Measurements from ENCODE around the gene BRICD5.

Gene BRICD5

GRCh38 chr16:2234813-2235170 is 24.1 kb upstream of the BRICD5 start:
- no peaks in the 10 kb centered on the region for H3K4me1 Mint-ChIP-seq
- no peak overlapping the region for H3K4me3 Mint-ChIP-seq
- H3K27ac Mint-ChIP-seq (ENCODE audit: low read depth) = no peak overlapping the region
- no peaks in the 10 kb centered on the region for H3K9me3 Mint-ChIP-seq
- no peaks in the 10 kb centered on the region for H3K27me3 Mint-ChIP-seq
- ATAC-seq (replicated peaks; ENCODE audit: extremely low read depth, poor library complexity, severe bottlenecking) (no peak), DNase-seq (ENCODE audit: low spot score in 2 of 2) (no peak)
- peaks cover 8% of the 10 kb centered on the region for H3K36me3 Mint-ChIP-seq (ENCODE audit: insufficient read depth)

DNA sequence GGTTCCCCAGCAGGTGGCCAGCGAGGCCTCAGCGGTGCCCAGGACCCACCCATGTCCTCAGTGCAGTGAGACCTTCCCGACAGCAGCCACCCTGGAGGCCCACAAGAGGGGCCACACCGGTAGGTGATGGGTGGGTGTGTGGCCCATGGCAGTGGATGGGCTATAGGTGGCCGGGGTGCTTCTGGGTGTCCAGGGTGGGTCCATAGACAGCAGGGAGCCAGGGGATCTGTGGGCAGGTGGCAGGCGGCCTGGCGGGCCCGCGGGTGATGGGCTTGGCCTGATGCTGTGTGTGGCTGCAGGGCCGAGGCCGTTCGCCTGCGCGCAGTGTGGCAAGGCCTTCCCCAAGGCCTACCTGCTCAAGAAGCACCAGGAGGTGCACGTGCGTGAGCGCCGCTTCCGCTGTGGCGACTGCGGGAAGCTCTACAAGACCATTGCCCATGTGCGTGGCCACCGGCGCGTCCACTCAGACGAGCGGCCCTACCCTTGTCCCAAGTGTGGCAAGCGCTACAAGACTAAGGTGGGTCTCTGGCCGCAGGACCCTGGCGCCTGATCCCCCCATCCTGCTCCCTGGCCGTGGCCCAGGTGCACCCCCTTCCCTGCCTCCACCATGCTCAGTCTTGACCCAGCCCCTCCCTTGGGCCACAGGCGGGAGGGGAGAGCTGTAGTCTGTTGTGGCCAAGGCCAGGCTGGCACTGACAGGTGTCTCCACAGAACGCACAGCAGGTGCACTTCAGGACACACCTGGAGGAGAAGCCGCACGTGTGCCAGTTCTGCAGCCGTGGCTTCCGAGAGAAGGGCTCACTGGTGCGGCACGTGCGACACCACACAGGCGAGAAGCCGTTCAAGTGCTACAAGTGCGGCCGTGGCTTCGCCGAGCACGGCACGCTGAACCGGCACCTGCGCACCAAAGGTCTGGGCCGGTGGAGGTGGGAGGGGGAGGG is 23.5 kb upstream of the BRICD5 start:
- Mint-ChIP-seq H3K4me3 (no peak overlapping the region), H3K27ac (ENCODE audit: low read depth) (no peak overlapping the region)

DNA sequence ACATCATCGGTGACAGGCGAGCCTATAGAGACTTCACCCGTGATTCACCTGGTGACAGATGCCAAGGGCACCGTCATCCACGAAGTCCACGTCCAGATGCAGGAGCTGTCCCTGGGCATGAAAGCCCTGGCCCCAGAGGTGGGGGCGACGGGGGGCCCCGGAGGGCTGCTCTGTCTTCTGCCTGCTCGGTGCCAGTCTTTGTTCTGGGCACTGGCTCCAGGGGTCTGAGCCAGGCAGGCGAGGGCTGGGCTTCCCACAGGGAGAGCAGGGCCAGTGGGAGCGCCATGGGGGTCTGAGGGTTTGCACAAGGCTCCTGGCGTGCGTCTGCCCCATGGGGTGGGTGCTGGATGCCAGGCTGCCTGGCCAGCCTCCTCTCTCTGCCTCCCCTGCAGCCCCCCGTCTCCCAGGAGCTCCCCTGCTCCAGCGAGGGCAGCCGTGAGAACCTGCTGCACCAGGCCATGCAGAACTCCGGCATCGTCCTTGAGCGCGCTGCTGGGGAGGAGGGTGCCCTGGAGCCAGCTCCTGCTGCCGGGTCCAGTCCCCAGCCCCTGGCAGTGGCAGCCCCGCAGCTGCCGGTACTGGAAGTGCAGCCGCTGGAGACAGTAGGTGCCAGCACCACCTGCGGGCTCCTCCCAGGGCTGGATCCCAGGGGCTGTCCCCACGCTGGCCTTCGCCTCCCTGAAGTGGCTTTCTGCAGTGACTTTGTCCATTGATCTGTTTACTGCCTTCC is 22.5 kb upstream of the BRICD5 start:
- Mint-ChIP-seq H3K4me1 (no peaks in the 10 kb centered on the region), H3K27me3 (no peaks in the 10 kb centered on the region), H3K36me3 (ENCODE audit: insufficient read depth) (peaks cover 7% of the 10 kb centered on the region), H3K4me3 (no peak overlapping the region), H3K27ac (ENCODE audit: low read depth) (no peak overlapping the region), H3K9me3 (no peaks in the 10 kb centered on the region)
- DNase-seq (ENCODE audit: low spot score in 2 of 2) (no peak), ATAC-seq (replicated peaks; ENCODE audit: extremely low read depth, poor library complexity, severe bottlenecking) (no peak)

More for the DNA sequence above, 23.5 kb upstream of the BRICD5 start:
- Mint-ChIP-seq H3K9me3 (no peaks in the 10 kb centered on the region), H3K36me3 (ENCODE audit: insufficient read depth) (peaks cover 7% of the 10 kb centered on the region), H3K4me1 (no peaks in the 10 kb centered on the region), H3K27me3 (no peaks in the 10 kb centered on the region)
- ATAC-seq (replicated peaks; ENCODE audit: extremely low read depth, poor library complexity, severe bottlenecking) = no peak
- DNase-seq (ENCODE audit: low spot score in 2 of 2) = no peak

- ATAC-seq (replicated peaks; ENCODE audit: extremely low read depth, poor library complexity, severe bottlenecking) (no peak), DNase-seq (ENCODE audit: low spot score in 2 of 2) (no peak)
- Mint-ChIP-seq H3K9me3 (no peaks in the 10 kb centered on the region), H3K4me3 (no peak overlapping the region), H3K27ac (ENCODE audit: low read depth) (no peak overlapping the region), H3K4me1 (no peaks in the 10 kb centered on the region), H3K27me3 (no peaks in the 10 kb centered on the region), H3K36me3 (ENCODE audit: insufficient read depth) (peaks cover 7% of the 10 kb centered on the region)
Observed at GRCh38 chr16:2232094-2232990, 21.7 kb upstream of the BRICD5 start.

DNA sequence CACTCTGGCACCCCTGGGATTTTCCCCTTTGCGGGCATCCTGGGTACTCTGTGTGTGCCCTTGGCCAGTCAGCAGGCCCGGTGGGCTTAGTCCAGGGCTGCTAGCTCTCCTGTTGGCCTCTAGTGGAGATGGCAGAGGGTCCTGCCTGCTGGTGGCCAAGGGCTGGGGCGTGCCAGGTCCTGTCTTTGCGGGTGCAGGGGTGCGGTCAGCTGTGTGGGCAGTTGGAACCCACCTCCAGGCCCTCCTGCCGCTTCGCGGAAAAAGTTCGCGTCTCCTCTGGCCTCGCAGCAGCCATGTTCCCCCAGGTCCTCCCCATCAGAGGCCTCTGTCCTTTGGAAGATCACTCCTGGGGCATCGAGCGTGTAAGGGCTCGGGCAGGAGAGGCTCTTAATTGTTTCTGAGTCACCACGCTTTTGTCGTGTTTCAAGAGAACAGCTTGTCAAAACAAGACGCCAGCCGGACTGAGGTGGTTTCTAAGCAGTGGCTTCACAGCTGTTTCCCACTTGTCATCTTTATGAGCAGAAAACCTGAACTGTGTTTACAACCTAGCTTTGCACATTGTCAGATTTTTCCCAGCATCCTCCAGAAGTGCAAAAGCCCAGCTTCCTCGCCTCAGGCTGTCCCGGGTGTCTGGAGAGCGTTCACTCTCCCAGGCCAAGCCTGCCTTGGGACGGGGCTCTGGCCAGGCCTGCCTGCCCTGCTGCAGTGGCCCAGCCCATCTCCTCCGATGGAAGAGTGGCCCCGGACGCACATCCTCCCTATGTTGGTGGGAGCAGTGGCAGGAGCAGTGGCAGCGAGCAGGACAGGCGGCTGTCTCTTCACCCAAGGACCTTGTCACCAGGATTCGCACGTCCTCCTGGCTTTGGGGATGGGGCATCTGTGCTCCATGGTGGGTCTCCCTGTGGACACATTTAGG is 20.6 kb upstream of the BRICD5 start:
- no peaks in the 10 kb centered on the region for H3K9me3 Mint-ChIP-seq
- H3K4me3 Mint-ChIP-seq = no peak overlapping the region
- H3K36me3 Mint-ChIP-seq (ENCODE audit: insufficient read depth) = peaks cover 7% of the 10 kb centered on the region
- ATAC-seq (replicated peaks; ENCODE audit: extremely low read depth, poor library complexity, severe bottlenecking) (no peak), DNase-seq (ENCODE audit: low spot score in 2 of 2) (no peak)
- no peaks in the 10 kb centered on the region for H3K27me3 Mint-ChIP-seq
- H3K27ac Mint-ChIP-seq (ENCODE audit: low read depth) = peak overlapping the region; percentile 29
- peaks cover 4% of the 10 kb centered on the region for H3K4me1 Mint-ChIP-seq

- ATAC-seq (replicated peaks; ENCODE audit: extremely low read depth, poor library complexity, severe bottlenecking) (no peak), DNase-seq (ENCODE audit: low spot score in 2 of 2) (no peak)
- Mint-ChIP-seq H3K36me3 (ENCODE audit: insufficient read depth) (peaks cover 7% of the 10 kb centered on the region), H3K4me1 (peaks cover 8% of the 10 kb centered on the region), H3K27me3 (no peaks in the 10 kb centered on the region), H3K9me3 (no peaks in the 10 kb centered on the region), H3K4me3 (no peak overlapping the region), H3K27ac (ENCODE audit: low read depth) (peak overlapping the region; percentile 29)
Observed at GRCh38 chr16:2230376-2230775, 19.7 kb upstream of the BRICD5 start.

DNA sequence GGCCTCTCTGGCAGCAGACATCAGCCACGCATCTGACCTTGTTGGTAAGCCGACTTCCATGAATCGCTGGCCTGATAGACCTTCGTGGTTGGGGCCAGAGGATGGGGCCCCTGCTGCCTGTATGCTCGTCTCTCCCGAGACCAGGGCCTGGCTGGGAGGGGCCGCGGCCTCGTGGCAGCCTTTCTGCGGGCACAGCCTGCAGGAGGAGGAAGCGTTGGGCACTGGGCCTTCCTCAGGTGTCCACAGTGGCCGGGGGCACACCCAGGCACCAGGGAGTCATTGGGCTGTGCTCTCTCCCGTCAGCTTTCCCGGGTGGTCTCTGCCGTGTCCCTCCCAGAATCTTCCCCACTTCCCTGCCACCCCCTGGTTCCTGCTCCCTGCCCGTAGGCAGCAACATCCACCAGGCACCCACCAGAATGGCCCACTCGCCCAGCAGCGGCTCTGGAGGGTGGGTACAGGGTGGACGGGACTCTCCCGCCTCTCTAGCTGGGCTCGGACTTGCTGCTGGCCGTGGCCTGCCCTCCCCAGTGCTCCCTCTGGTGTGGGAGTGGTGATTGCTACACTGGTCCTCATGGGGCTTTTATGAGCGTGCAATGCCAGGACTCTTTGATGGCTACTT is 19.1 kb upstream of the BRICD5 start:
- Mint-ChIP-seq H3K4me1 (peaks cover 8% of the 10 kb centered on the region), H3K27ac (ENCODE audit: low read depth) (peak overlapping the region; percentile 29), H3K27me3 (no peaks in the 10 kb centered on the region), H3K4me3 (no peak overlapping the region), H3K36me3 (ENCODE audit: insufficient read depth) (peaks cover 7% of the 10 kb centered on the region), H3K9me3 (no peaks in the 10 kb centered on the region)
- DNase-seq (ENCODE audit: low spot score in 2 of 2) = no peak
- ATAC-seq (replicated peaks; ENCODE audit: extremely low read depth, poor library complexity, severe bottlenecking) = no peak

DNA sequence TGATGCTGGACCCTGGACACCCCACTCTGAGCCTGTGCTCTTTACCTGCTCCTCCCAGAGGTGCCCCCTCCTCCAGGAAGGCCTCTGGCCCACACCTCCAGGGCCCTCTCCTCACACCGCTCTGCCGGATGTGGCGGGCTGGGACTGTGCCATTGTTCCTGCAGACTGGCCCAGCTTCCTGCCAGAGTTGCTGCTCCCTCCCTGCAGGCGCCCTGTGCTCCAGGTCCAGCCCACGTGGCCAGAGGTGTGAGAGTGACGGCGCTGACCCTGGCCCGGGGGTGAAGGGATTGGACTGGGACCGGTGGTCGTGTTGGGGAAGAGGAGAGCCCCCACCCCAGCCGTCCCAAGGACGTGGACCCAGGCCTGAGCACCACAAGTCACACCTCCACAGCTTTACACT is 18.4 kb upstream of the BRICD5 start:
- DNase-seq (ENCODE audit: low spot score in 2 of 2) (no peak), ATAC-seq (replicated peaks; ENCODE audit: extremely low read depth, poor library complexity, severe bottlenecking) (no peak)
- Mint-ChIP-seq H3K36me3 (ENCODE audit: insufficient read depth) (peaks cover 8% of the 10 kb centered on the region), H3K9me3 (no peaks in the 10 kb centered on the region), H3K4me1 (peaks cover 8% of the 10 kb centered on the region), H3K27me3 (no peaks in the 10 kb centered on the region), H3K4me3 (no peak overlapping the region), H3K27ac (ENCODE audit: low read depth) (no peak overlapping the region)

DNA sequence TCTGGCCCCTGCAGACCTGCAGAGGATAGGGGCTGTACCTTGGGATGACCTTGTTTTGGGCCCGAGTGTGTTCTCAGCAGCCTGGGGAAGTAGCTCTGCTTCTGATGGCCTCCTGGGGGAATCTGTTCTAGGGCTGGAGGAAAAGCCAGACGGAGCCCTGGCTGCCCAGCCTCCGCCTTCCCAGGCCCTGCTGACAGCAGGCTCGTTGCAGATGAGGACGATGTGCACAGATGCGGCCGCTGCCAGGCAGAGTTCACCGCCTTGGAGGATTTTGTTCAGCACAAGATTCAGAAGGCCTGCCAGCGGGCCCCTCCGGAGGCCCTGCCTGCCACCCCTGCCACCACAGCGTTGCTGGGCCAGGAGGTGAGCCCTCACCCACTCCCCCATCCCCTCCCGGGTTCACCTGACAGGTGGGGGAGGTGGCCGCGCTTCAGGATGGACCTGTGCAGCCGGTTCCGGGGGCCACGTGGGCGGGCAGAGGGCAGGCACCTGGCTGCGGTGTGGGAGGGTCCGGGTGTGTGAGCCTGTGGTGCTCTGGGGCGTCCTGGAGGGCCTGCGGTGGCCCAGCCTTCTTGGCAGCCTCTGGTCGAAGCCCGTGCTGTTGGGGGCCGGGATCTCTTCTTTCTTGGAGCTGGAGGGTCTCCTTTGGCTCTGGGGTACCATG is 17.6 kb upstream of the BRICD5 start:
- Mint-ChIP-seq H3K4me3 (no peak overlapping the region), H3K4me1 (peaks cover 8% of the 10 kb centered on the region), H3K27ac (ENCODE audit: low read depth) (no peak overlapping the region), H3K27me3 (no peaks in the 10 kb centered on the region), H3K36me3 (ENCODE audit: insufficient read depth) (peaks cover 9% of the 10 kb centered on the region), H3K9me3 (no peaks in the 10 kb centered on the region)
- DNase-seq (ENCODE audit: low spot score in 2 of 2) (no peak), ATAC-seq (replicated peaks; ENCODE audit: extremely low read depth, poor library complexity, severe bottlenecking) (no peak)

DNA sequence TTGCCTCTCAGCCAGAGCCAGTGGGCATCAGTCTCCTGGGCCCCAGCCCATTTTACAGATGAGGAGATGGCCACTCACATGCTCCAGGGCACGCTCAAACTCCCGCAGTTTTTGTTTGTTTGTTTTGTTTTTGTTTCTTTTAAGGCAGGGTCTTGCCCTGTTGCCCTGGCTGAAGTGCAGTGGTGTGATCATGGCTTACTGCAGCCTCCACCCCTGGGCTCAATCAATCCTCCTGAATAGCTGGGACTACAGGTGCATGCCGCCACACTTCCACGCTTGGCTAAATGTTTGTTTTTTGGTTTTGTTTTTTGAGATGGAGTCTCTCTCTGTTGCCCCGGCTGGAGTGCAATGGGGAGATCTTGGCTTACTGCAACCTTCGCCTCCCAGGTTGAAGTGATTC is 16.3 kb upstream of the BRICD5 start:
- Mint-ChIP-seq H3K27ac (ENCODE audit: low read depth) (no peak overlapping the region), H3K27me3 (no peaks in the 10 kb centered on the region), H3K4me3 (no peak overlapping the region), H3K36me3 (ENCODE audit: insufficient read depth) (peaks cover 5% of the 10 kb centered on the region), H3K9me3 (no peaks in the 10 kb centered on the region), H3K4me1 (peaks cover 8% of the 10 kb centered on the region)
- ATAC-seq (replicated peaks; ENCODE audit: extremely low read depth, poor library complexity, severe bottlenecking) = no peak
- no peak for DNase-seq (ENCODE audit: low spot score in 2 of 2)

DNA sequence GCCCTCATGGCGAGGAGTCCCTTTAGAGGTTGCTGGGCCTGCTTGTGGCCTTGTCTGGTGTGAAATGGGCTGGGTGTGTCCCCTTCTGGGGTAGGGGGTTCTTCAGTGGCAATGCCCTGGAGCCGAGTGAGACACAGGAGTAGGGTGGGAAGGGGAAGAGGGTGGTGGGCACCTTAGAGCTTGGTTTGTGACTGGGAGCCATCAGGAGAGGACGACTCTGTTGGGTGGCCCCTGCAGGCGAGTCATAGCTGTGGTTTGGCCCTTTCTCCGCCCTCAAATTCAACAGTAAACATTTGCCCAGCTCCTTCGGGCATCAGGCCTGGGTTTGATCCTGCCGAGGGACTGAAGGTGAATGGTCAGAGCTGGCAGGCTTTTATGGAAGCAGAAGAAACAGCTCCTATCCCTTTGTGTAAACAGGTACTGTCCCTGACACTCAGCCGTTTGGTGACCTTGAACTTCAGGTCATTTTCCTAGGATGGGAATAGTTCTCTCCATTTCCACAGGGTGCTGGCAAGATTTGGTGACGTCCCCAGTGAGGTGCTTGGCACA is 15.7 kb upstream of the BRICD5 start:
- Mint-ChIP-seq H3K9me3 (no peaks in the 10 kb centered on the region), H3K27me3 (no peaks in the 10 kb centered on the region), H3K27ac (ENCODE audit: low read depth) (no peak overlapping the region), H3K4me1 (peaks cover 8% of the 10 kb centered on the region), H3K4me3 (no peak overlapping the region), H3K36me3 (ENCODE audit: insufficient read depth) (peaks cover 5% of the 10 kb centered on the region)
- ATAC-seq (replicated peaks; ENCODE audit: extremely low read depth, poor library complexity, severe bottlenecking) (no peak), DNase-seq (ENCODE audit: low spot score in 2 of 2) (no peak)

All from central memory CD8-positive, alpha-beta T cell (primary cell).